ENCODE data around the gene LRRC2. TPM values are rescaled to one million over a fixed set of nuclear protein-coding genes. Genes with fewer than 3 reads are reported as not detected.

The LRRC2 gene
- total RNA-seq, 1 experiment from 2014 or later = 2.6 TPM

DNA sequence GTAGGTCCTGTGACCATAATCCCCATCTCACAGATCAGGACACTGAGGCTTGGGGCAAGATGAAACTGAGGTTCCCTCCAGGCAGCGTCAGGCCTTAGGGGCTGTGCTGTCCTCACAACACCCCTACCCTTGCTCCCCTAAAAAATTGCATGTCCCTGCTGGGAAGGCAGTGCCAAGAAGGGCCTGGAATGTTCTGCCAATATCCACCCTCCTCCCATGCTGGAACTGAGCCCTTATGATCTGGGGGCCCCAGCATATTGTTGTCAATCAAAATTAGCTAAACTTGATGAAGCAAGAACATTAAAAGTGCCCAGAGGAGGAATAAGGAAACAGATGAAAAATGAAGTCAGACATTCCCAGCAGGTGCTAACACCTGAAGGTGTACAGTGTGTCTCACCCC, 81.7 kb downstream of the LRRC2 start:
- peaks cover 6 to 8% of the 10 kb centered on the region in 2 experiments for H3K4me1 Mint-ChIP-seq
- no peaks in the 10 kb centered on the region for H3K9me3 ChIP-seq (ENCODE audit: control insufficient read depth, low read depth, low read length)
- H2BK120ac ChIP-seq (ENCODE audit: low read depth, low read length, poor library complexity, severe bottlenecking) = no peak overlapping the region
- no peak overlapping the region for H3K23ac ChIP-seq (ENCODE audit: insufficient read length, low read depth, low read length)
- H3K56ac ChIP-seq (ENCODE audit: insufficient read length, low read depth, low read length) = no peak overlapping the region
- no peak overlapping the region for H2BK15ac ChIP-seq (ENCODE audit: low read depth, low read length)
- H3T11ph ChIP-seq (ENCODE audit: low read length) = no peak overlapping the region
- no peaks in the 10 kb centered on the region for H3K36me3 Mint-ChIP-seq (ENCODE audit: insufficient read depth in 1 of 3, low read depth in 3 of 3)
- no peaks in the 10 kb centered on the region for H3K79me1 ChIP-seq (ENCODE audit: insufficient read depth, low read depth, low read length, poor library complexity, severe bottlenecking)
- no peak for DNase-seq
- H3K27me3 Mint-ChIP-seq (ENCODE audit: low read depth) = peaks cover 6% of the 10 kb centered on the region; the same call in 1 of the 2 replicates
- H4K20me1 ChIP-seq (ENCODE audit: control insufficient read depth, insufficient read depth, insufficient read length) = no peaks in the 10 kb centered on the region
- no peaks in the 10 kb centered on the region for H3K23me2 ChIP-seq (ENCODE audit: insufficient read length, low read depth, low read length, poor library complexity, severe bottlenecking)
- H3K27me3 ChIP-seq (ENCODE audit: insufficient read depth, low read length) = no peaks in the 10 kb centered on the region
- H3K27ac Mint-ChIP-seq = no peak overlapping the region
- H3K18ac ChIP-seq (ENCODE audit: insufficient read length, low read depth, low read length) = no peak overlapping the region
- H3K9ac ChIP-seq (ENCODE audit: extremely low read depth, insufficient read length, low read length) = no peak overlapping the region
- H3K4me1 ChIP-seq (ENCODE audit: insufficient read depth, low read length) = no peaks in the 10 kb centered on the region
- H2AFZ ChIP-seq (ENCODE audit: low read length) = no peak overlapping the region
- no peak overlapping the region for H4K91ac ChIP-seq (ENCODE audit: insufficient read length, low read depth, low read length)
- H3K79me2 ChIP-seq (ENCODE audit: insufficient read depth, low read length) = no peaks in the 10 kb centered on the region
- H4K8ac ChIP-seq (replicated peaks; ENCODE audit: insufficient read length, low read depth, low read length) = no peak overlapping the region
- no peak overlapping the region for H4K5ac ChIP-seq (ENCODE audit: insufficient read length, low read depth, low read length)
- no peak overlapping the region for H2BK5ac ChIP-seq (ENCODE audit: insufficient read length, low read length)
- no peak overlapping the region for H3K14ac ChIP-seq (ENCODE audit: insufficient read depth, low read length)
- no peak overlapping the region for H2BK20ac ChIP-seq (ENCODE audit: low read depth, low read length, poor library complexity, severe bottlenecking)
- no peak overlapping the region for H3K4me2 ChIP-seq (ENCODE audit: insufficient read depth, insufficient read length, low read length)
- H3K4me3 Mint-ChIP-seq = no peak overlapping the region
- no peak overlapping the region for H3K4ac ChIP-seq (ENCODE audit: low read depth, low read length)
- TF ChIP-seq, protein P1, sequence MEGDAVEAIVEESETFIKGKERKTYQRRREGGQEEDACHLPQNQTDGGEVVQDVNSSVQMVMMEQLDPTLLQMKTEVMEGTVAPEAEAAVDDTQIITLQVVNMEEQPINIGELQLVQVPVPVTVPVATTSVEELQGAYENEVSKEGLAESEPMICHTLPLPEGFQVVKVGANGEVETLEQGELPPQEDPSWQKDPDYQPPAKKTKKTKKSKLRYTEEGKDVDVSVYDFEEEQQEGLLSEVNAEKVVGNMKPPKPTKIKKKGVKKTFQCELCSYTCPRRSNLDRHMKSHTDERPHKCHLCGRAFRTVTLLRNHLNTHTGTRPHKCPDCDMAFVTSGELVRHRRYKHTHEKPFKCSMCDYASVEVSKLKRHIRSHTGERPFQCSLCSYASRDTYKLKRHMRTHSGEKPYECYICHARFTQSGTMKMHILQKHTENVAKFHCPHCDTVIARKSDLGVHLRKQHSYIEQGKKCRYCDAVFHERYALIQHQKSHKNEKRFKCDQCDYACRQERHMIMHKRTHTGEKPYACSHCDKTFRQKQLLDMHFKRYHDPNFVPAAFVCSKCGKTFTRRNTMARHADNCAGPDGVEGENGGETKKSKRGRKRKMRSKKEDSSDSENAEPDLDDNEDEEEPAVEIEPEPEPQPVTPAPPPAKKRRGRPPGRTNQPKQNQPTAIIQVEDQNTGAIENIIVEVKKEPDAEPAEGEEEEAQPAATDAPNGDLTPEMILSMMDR (conservative IDR thresholded peaks at IDR 0.05) = no peak
- no peak overlapping the region for H2BK12ac ChIP-seq (ENCODE audit: insufficient read length, low read depth, low read length)
- no peak overlapping the region for H3K27ac ChIP-seq (ENCODE audit: insufficient read length, low read depth, low read length)
- H2AK5ac ChIP-seq (ENCODE audit: insufficient read length, low read length) = no peak overlapping the region
- WGBS (ENCODE audit: extremely low coverage, insufficient read length, low lambda C conversion rate) = no CpG with 5 or more reads among the region's 1 CpG
- no peaks in the 10 kb centered on the region; a peak in 1 of 5 replicates for H3K9me3 Mint-ChIP-seq
